Gastrocnemius medialis (tissue), 4 donors: Measurements from ENCODE around the gene PRKN. TPM values are rescaled to one million over a fixed set of nuclear protein-coding genes. Genes with fewer than 3 reads are reported as not detected.

ENCODE experiments used
- ATAC-seq, 2 donors: fragments of 150-250 bp; one replicate each; pipeline ENCODE4 v1.9.1; 2016
- DNase-seq, 2 donors: peaks; one replicate each; pipeline ENCODE4 v3.0.0-alpha.2; 2019
- H3K27ac ChIP-seq, 4 donors: fragments of 200-600 bp; sonication (generic); 1 replicate in 1 of 4; 2 replicates in 3 of 4; pipeline ENCODE4 v1.5.1; 2016 to 2018; ENCODE audit warnings: mild to moderate bottlenecking in 2 of 4, moderate library complexity in 1 of 4
- H3K27me3 ChIP-seq, 3 donors: fragments of 200-600 bp; sonication (generic) in 2 of 3; 1 replicate in 1 of 3; 2 replicates in 2 of 3; pipeline versions ENCODE4 v1.5.1 to v1.6.0; 2016 to 2019; ENCODE audit warnings: mild to moderate bottlenecking in 1 of 3, moderate library complexity in 1 of 3
- H3K36me3 ChIP-seq, 2 donors: fragments of 200-600 bp; sonication (generic) in 1 of 2; one replicate each; pipeline ENCODE4 v1.5.1; 2017 to 2018
- H3K4me1 ChIP-seq, 2 donors: fragments of 200-600 bp; sonication (generic) in 1 of 2; one replicate each; pipeline ENCODE4 v1.5.1; 2016 to 2017; ENCODE audit warnings: mild to moderate bottlenecking in 2 of 2
- H3K4me3 ChIP-seq, 4 donors: fragments of 200-600 bp; sonication (generic) in 3 of 4; 1 replicate in 1 of 4; 2 replicates in 3 of 4; pipeline ENCODE4 v1.5.1; 2016 to 2019; ENCODE audit warnings: mild to moderate bottlenecking in 2 of 4
- H3K9me3 ChIP-seq, 3 donors: fragments of 200-600 bp; sonication (generic) in 2 of 3; 1 replicate in 1 of 3; 2 replicates in 2 of 3; pipeline ENCODE4 v1.5.1; 2016 to 2019
- CTCF ChIP-seq, 5 experiments: fragments of 450-650 bp in 3 of 5; fragments of 200-600 bp in 2 of 5; sonication (generic) in 2 of 5; IDR thresholded peaks in 4 of 5; conservative IDR thresholded peaks in 1 of 5; 1 replicate in 4 of 5; 2 replicates in 1 of 5; pipeline ENCODE4 v1.5.1; 2016 to 2019; ENCODE audit warnings: antibody characterized with exemption in 5 of 5, mild to moderate bottlenecking in 3 of 5, moderate library complexity in 3 of 5
- POLR2A ChIP-seq, 2 donors: fragments of 450-650 bp; IDR thresholded peaks; one replicate each; pipeline ENCODE4 v1.6.1; 2017; ENCODE audit warnings: antibody characterized with exemption in 2 of 2, mild to moderate bottlenecking in 2 of 2, moderate library complexity in 2 of 2
- in situ Hi-C, 4 donors: fragments of 200-750 bp; cut with MboI; loops; one replicate each; pipeline versions ENCODE4 v1.15.0 to v1.8.0; 2017; ENCODE audit warnings: low sequenced_read_pairs in 4 of 4
- intact Hi-C: fragments of 100-400 bp; cut with DNase I; formaldehyde crosslinking; loops from one replicate; pipeline ENCODE4 v1.15.1; 2023; ENCODE audit warnings: low total_unique reads
- total RNA-seq, 4 donors: library from RNA; depleted of rRNA; stranded (reverse); fragments of >200 nt; gene quantifications; one replicate each; pipeline versions ENCODE4 v1.1.0 to v1.2.3, GENCODE V29; 2016

The PRKN gene
- total RNA-seq, 4 donors from 2014 or later: 8.4 to 21.6 (median 13.7) TPM

GRCh38 chr6:162179196-162179951 lies 548.2 kb downstream of the PRKN start:
- intact Hi-C loops: no loop called here
- H3K27ac ChIP-seq: peak overlapping the region in 1 of 4 donors; percentile 27

GRCh38 chr6:162178666-162179065 lies 548.9 kb downstream of the PRKN start:
- peaks cover 10 to 26% of the 10 kb centered on the region in 2 donors for H3K4me1 ChIP-seq
- intact Hi-C loops (no loop called here), in situ Hi-C loops (no loop called here)
- TF ChIP-seq POLR2A (IDR thresholded peaks at IDR 0.05) (no peak), CTCF (IDR thresholded peaks at IDR 0.05 in 4 of 5, conservative IDR thresholded peaks at IDR 0.05 in 1 of 5) (no peak)
- no peak overlapping the region for H3K4me3 ChIP-seq
- ATAC-seq: no peak
- H3K36me3 ChIP-seq: no peaks in the 10 kb centered on the region
- H3K9me3 ChIP-seq: no peaks in the 10 kb centered on the region
- no peak overlapping the region for H3K27ac ChIP-seq
- H3K27me3 ChIP-seq: no peaks in the 10 kb centered on the region
- DNase-seq: no peak

More at GRCh38 chr6:162179196-162179951, 548.2 kb downstream of the PRKN start:
- Histone ChIP-seq H3K9me3 (no peaks in the 10 kb centered on the region), H3K36me3 (no peaks in the 10 kb centered on the region), H3K4me1 (peaks cover 10 to 26% of the 10 kb centered on the region in 2 donors), H3K4me3 (no peak overlapping the region), H3K27me3 (no peaks in the 10 kb centered on the region)
- in situ Hi-C loops: no loop called here
- no peak for DNase-seq
- ATAC-seq: peak; percentile 36 to 54
- TF ChIP-seq CTCF (IDR thresholded peaks at IDR 0.05 in 4 of 5, conservative IDR thresholded peaks at IDR 0.05 in 1 of 5): no peak

- Histone ChIP-seq H3K36me3 (no peaks in the 10 kb centered on the region), H3K4me1 (peaks cover 10 to 26% of the 10 kb centered on the region in 2 donors), H3K4me3 (no peak overlapping the region), H3K27ac (no peak overlapping the region), H3K9me3 (no peaks in the 10 kb centered on the region), H3K27me3 (no peaks in the 10 kb centered on the region)
- TF ChIP-seq POLR2A (IDR thresholded peaks at IDR 0.05): no peak
- no peak for TF ChIP-seq CTCF (IDR thresholded peaks at IDR 0.05 in 4 of 5, conservative IDR thresholded peaks at IDR 0.05 in 1 of 5)
- in situ Hi-C loops (no loop called here), intact Hi-C loops (no loop called here)
- ATAC-seq (no peak), DNase-seq (no peak)
These were observed 549.3 kb downstream of the PRKN start for GRCh38 chr6:162178266-162178665.

GRCh38 chr6:162177746-162178145 lies 549.8 kb downstream of the PRKN start:
- no peaks in the 10 kb centered on the region for H3K36me3 ChIP-seq
- no peaks in the 10 kb centered on the region for H3K9me3 ChIP-seq
- no peaks in the 10 kb centered on the region for H3K27me3 ChIP-seq
- DNase-seq (no peak), ATAC-seq (peak in 1 of 2 donors; percentile 30)
- in situ Hi-C loops: no loop called here
- peaks cover 10 to 26% of the 10 kb centered on the region in 2 donors for H3K4me1 ChIP-seq
- peak in 1 of 5 experiments; percentile 32 for TF ChIP-seq CTCF (IDR thresholded peaks at IDR 0.05 in 4 of 5, conservative IDR thresholded peaks at IDR 0.05 in 1 of 5)
- TF ChIP-seq POLR2A (IDR thresholded peaks at IDR 0.05): no peak
- H3K4me3 ChIP-seq: no peak overlapping the region
- intact Hi-C loops: no loop called here
- H3K27ac ChIP-seq: no peak overlapping the region
